Liver (tissue), 9 donors: Measurements from ENCODE around the gene SNHG17. TPM values are rescaled to one million over a fixed set of nuclear protein-coding genes. Genes with fewer than 3 reads are reported as not detected.
"Not testable (repeated sequence)": the region's sequence is repeated elsewhere in the genome, so short reads cannot be mapped to it uniquely, and the experiment has no call there.

Experiments
- DNase-seq: peaks from one replicate; pipeline ENCODE4 v3.0.0-alpha.2; 2017; ENCODE audit warnings: low spot score
- H3K27ac ChIP-seq, 2 donors: one replicate each; pipeline ENCODE4 v1.7.0; 2013; ENCODE audit warnings: inconsistent platforms in 2 of 2, low read length in 2 of 2, control low read depth in 1 of 2, low read depth in 1 of 2, mild to moderate bottlenecking in 1 of 2
- H3K27me3 ChIP-seq, 4 donors: one replicate each; pipeline versions ENCODE4 v1.6.1 to v1.7.0; 2013; ENCODE audit warnings: low read length in 3 of 4, inconsistent platforms in 1 of 4, mild to moderate bottlenecking in 1 of 4, moderate library complexity in 1 of 4; ENCODE audit not compliant: control insufficient read depth in 4 of 4, insufficient read depth in 4 of 4
- H3K36me3 ChIP-seq, 4 donors: one replicate each; pipeline versions ENCODE4 v1.6.1 to v1.7.0; 2013; ENCODE audit warnings: low read length in 3 of 4, mild to moderate bottlenecking in 3 of 4, low read depth in 1 of 4, moderate library complexity in 1 of 4; ENCODE audit not compliant: control insufficient read depth in 4 of 4, insufficient read depth in 3 of 4
- H3K4me1 ChIP-seq, 4 donors: one replicate each; pipeline versions ENCODE4 v1.6.1 to v1.7.0; 2013; ENCODE audit warnings: low read length in 3 of 4, mild to moderate bottlenecking in 3 of 4, moderate library complexity in 1 of 4; ENCODE audit not compliant: control insufficient read depth in 4 of 4, insufficient read depth in 4 of 4
- H3K4me3 ChIP-seq, 3 donors: one replicate each; pipeline versions ENCODE4 v1.6.1 to v1.7.0; 2013; ENCODE audit warnings: low read length in 3 of 3, control low read depth in 1 of 3, low read depth in 1 of 3, mild to moderate bottlenecking in 1 of 3
- H3K9ac ChIP-seq, 2 donors: one replicate each; pipeline ENCODE4 v1.7.0; 2013; ENCODE audit warnings: low read length in 2 of 2, mild to moderate bottlenecking in 2 of 2, moderate library complexity in 2 of 2, control low read depth in 1 of 2, low read depth in 1 of 2
- H3K9me3 ChIP-seq, 4 donors: one replicate each; pipeline versions ENCODE4 v1.6.1 to v1.7.0; 2013; ENCODE audit warnings: low read length in 3 of 4; ENCODE audit not compliant: control insufficient read depth in 4 of 4
- CTCF ChIP-seq: fragments of 150-350 bp; IDR thresholded peaks from 2 replicates; pipeline ENCODE4 v1.5.1; 2017; ENCODE audit warnings: improper control_type of control experiment, low read depth, low read length; ENCODE audit not compliant: missing input control
- EGR1 ChIP-seq, 2 donors: IDR thresholded peaks; 2 replicates each; pipeline ENCODE4 v1.6.1; 2016 to 2018; ENCODE audit warnings: antibody characterized with exemption in 2 of 2, low read depth in 2 of 2
- FOXA1 ChIP-seq: IDR thresholded peaks from 2 replicates; pipeline ENCODE4 v1.6.1; 2016; ENCODE audit warnings: antibody characterized with exemption
- FOXA2 ChIP-seq: IDR thresholded peaks from 2 replicates; pipeline ENCODE4 v1.6.1; 2016; ENCODE audit warnings: antibody characterized with exemption
- GABPA ChIP-seq, 2 donors: IDR thresholded peaks in 1 of 2; conservative IDR thresholded peaks in 1 of 2; 2 replicates each; pipeline ENCODE4 v1.6.1; 2016; ENCODE audit warnings: antibody characterized with exemption in 2 of 2, mild to moderate bottlenecking in 1 of 2, moderate library complexity in 1 of 2
- HNF4A ChIP-seq, 2 donors: conservative IDR thresholded peaks; 2 replicates each; pipeline ENCODE4 v1.6.1; 2016; ENCODE audit warnings: antibody characterized with exemption in 2 of 2, mild to moderate bottlenecking in 2 of 2
- HNF4G ChIP-seq: IDR thresholded peaks from 2 replicates; pipeline ENCODE4 v1.6.1; 2016; ENCODE audit warnings: antibody characterized with exemption
- JUND ChIP-seq, 2 donors: IDR thresholded peaks; 2 replicates each; pipeline ENCODE4 v1.6.1; 2016; ENCODE audit warnings: antibody characterized with exemption in 2 of 2
- NR2F2 ChIP-seq: IDR thresholded peaks from 2 replicates; pipeline ENCODE4 v1.6.1; 2016; ENCODE audit warnings: antibody characterized with exemption
- RAD21 ChIP-seq, 2 donors: IDR thresholded peaks; 2 replicates each; pipeline ENCODE4 v1.6.1; 2016; ENCODE audit warnings: antibody characterized with exemption in 2 of 2, mild to moderate bottlenecking in 2 of 2
- REST ChIP-seq: IDR thresholded peaks from 2 replicates; pipeline ENCODE4 v1.6.1; 2016; ENCODE audit warnings: antibody characterized with exemption, mild to moderate bottlenecking
- RXRA ChIP-seq, 2 donors: IDR thresholded peaks; 2 replicates each; pipeline ENCODE4 v1.6.1; 2017 to 2018; ENCODE audit warnings: antibody characterized with exemption in 2 of 2, mild to moderate bottlenecking in 1 of 2
- SP1 ChIP-seq: IDR thresholded peaks from 2 replicates; pipeline ENCODE4 v1.6.1; 2018; ENCODE audit warnings: antibody characterized with exemption, mild to moderate bottlenecking
- TAF1 ChIP-seq: conservative IDR thresholded peaks from 2 replicates; pipeline ENCODE4 v1.6.1; 2016; ENCODE audit warnings: antibody characterized with exemption, mild to moderate bottlenecking
- YY1 ChIP-seq: IDR thresholded peaks from 2 replicates; pipeline ENCODE4 v1.6.1; 2016; ENCODE audit warnings: antibody characterized with exemption, mild to moderate bottlenecking
- ZBTB33 ChIP-seq: IDR thresholded peaks from 2 replicates; pipeline ENCODE4 v1.6.1; 2016; ENCODE audit warnings: antibody characterized with exemption
- WGBS: extraction: QIAGEN DNeasy Blood & Tissue Kit; methylation state at CpG from one replicate; pipeline ENCODE4 v1.1.7; 2013; 5-methylcytosine and 5-hydroxymethylcytosine counted together
- polyA plus RNA-seq, 2 donors: library from polyadenylated mRNA; stranded (reverse) in 1 of 2; unstranded in 1 of 2; fragments of 200-250 nt in 1 of 2; fragments of >200 nt in 1 of 2; fragmentation: Nextera tagmentation in 1 of 2; extraction: Ambion mirVana in 1 of 2; gene quantifications; one replicate each; pipeline versions ENCODE4 v1.2.1 to v1.2.3, GENCODE V29; 2013 to 2015
- total RNA-seq, 2 donors: library from RNA; depleted of rRNA; stranded (reverse); fragments of >200 nt; gene quantifications; one replicate each; pipeline ENCODE4 v1.2.3, GENCODE V29; 2014
- TF ChIP-seq, protein P1 (sequence below): IDR thresholded peaks from 2 replicates; pipeline ENCODE4 v1.6.1; 2016; ENCODE audit warnings: antibody characterized with exemption
- TF ChIP-seq, protein P2 (sequence below): IDR thresholded peaks from 2 replicates; pipeline ENCODE4 v1.6.1; 2016; ENCODE audit warnings: antibody characterized with exemption
- donor health status: healthy.
- donor health status: healthy.
- donor health status: healthy.
- donor health status: healthy.
- donor health status: healthy.

Gene SNHG17
- total and polyA plus RNA-seq, 4 donors: 6.3 to 24.6 (median 14.0) TPM

GRCh38 chr20:38445381-38445796 is 10.3 kb upstream of the SNHG17 start:
- H3K27me3 ChIP-seq: no peaks in the 10 kb centered on the region
- WGBS: 73% methylated on average over 3 of the region's 3 CpGs
- H3K9ac ChIP-seq: no peak overlapping the region
- DNase-seq: no peak
- peaks cover 2 to 12% (median 9%) of the 10 kb centered on the region in 4 donors for H3K36me3 ChIP-seq
- H3K4me3 ChIP-seq: no peak overlapping the region
- H3K9me3 ChIP-seq: no peaks in the 10 kb centered on the region
- H3K27ac ChIP-seq: no peak overlapping the region
- TF ChIP-seq FOXA1: no peak
- TF ChIP-seq, protein P1, sequence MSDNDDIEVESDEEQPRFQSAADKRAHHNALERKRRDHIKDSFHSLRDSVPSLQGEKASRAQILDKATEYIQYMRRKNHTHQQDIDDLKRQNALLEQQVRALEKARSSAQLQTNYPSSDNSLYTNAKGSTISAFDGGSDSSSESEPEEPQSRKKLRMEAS: no peak
- TF ChIP-seq YY1: no peak
- no peak for TF ChIP-seq CTCF
- TF ChIP-seq, protein P2, sequence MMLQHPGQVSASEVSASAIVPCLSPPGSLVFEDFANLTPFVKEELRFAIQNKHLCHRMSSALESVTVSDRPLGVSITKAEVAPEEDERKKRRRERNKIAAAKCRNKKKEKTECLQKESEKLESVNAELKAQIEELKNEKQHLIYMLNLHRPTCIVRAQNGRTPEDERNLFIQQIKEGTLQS: no peak
- no peak for TF ChIP-seq FOXA2
- TF ChIP-seq GABPA (IDR thresholded peaks at IDR 0.05 in 1 of 2, conservative IDR thresholded peaks at IDR 0.05 in 1 of 2): no peak
- no peak for TF ChIP-seq JUND (IDR thresholded peaks at IDR 0.05)
- no peak for TF ChIP-seq RAD21 (IDR thresholded peaks at IDR 0.05)
- peaks cover 7 to 20% (median 17%) of the 10 kb centered on the region in 4 donors for H3K4me1 ChIP-seq

DNA sequence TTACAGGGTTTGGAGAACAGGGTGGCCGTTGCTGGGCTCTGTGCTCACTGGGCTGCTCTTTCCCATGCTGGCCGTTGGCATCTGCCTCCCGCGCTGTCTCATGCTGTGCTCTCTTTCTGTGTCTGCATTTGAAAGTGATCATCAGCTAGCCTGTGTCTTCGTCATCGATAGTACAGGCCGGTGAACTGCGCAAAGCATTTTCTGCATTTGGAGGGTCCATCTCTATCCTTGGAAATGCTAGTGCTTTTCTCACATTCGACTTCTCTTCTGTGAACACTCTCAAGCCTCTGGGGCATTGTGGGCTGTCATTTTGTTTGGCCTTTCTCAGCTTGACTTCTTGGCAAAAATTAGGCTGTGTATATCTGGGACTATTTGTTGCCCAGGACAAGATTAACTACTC is 6.8 kb upstream of the SNHG17 start:
- TF ChIP-seq REST (no peak), FOXA1 (no peak), RAD21 (IDR thresholded peaks at IDR 0.05) (no peak), EGR1 (IDR thresholded peaks at IDR 0.05; ENCODE audit: low read depth in 2 of 2) (no peak), JUND (IDR thresholded peaks at IDR 0.05) (no peak), ZBTB33 (no peak), NR2F2 (no peak), RXRA (IDR thresholded peaks at IDR 0.05) (no peak), TAF1 (no peak), SP1 (no peak), YY1 (no peak), HNF4A (conservative IDR thresholded peaks at IDR 0.05) (no peak), FOXA2 (no peak), CTCF (no peak), HNF4G (no peak), GABPA (IDR thresholded peaks at IDR 0.05 in 1 of 2, conservative IDR thresholded peaks at IDR 0.05 in 1 of 2) (no peak)
- TF ChIP-seq, protein P1: no peak
- TF ChIP-seq, protein P2: no peak
- no peaks in the 10 kb centered on the region for H3K27me3 ChIP-seq
- DNase-seq: no peak
- 70% methylated on average over 9 of the region's 9 CpGs for WGBS
- H3K4me1 ChIP-seq: no peaks in the 10 kb centered on the region
- no peak overlapping the region for H3K4me3 ChIP-seq
- H3K36me3 ChIP-seq: no peaks in the 10 kb centered on the region
- H3K9me3 ChIP-seq: no peaks in the 10 kb centered on the region
- H3K9ac ChIP-seq: no peak overlapping the region
- no peak overlapping the region for H3K27ac ChIP-seq

DNA sequence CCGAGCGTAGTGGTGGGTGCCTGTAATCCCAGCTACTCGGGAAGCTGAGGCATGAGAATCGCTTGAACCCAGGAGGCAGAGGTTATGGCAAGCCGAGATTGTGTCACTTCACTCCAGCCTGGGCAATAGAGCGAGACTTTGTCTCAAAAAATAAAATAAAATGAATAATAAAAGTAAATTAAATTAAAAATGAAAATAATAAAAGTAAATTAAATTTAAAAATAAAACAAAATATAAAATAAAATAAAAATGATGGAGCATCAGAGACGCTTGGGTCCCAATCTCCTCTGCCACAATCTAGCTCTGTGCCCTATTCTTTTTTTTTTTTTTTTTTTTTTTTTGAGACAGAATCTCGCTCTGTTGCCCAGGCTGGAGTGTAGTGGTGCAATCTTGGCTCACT is 6.0 kb upstream of the SNHG17 start:
- WGBS: 93% methylated on average over 8 of the region's 8 CpGs
- not testable (repeated sequence) for H3K9me3 ChIP-seq, H3K4me3 ChIP-seq

More for the DNA sequence above, 6.0 kb upstream of the SNHG17 start:
- H3K9ac ChIP-seq, H3K4me1 ChIP-seq, H3K36me3 ChIP-seq, DNase-seq, H3K27me3 ChIP-seq, H3K27ac ChIP-seq: not testable (repeated sequence)
